GM08714 (cell line): ENCODE data around the gene RAB6A.

Source experiments
- H3K4me3 ChIP-seq: fragments of 200-500 bp; sonication (Bioruptor generic); 2 replicates; pipeline ENCODE4 v1.5.1; 2014; ENCODE audit warnings: mild to moderate bottlenecking, low read length, inconsistent platforms
- ZNF274 ChIP-seq: IDR thresholded peaks from 2 replicates; pipeline ENCODE4 v1.6.1; 2012; ENCODE audit warnings: mild to moderate bottlenecking, low read depth, low read length

Gene RAB6A

GRCh38 chr11:73647459-73648100, 113.3 kb downstream of the RAB6A start:
- H3K4me3 ChIP-seq = no peak overlapping the region
- no peak for TF ChIP-seq ZNF274

DNA sequence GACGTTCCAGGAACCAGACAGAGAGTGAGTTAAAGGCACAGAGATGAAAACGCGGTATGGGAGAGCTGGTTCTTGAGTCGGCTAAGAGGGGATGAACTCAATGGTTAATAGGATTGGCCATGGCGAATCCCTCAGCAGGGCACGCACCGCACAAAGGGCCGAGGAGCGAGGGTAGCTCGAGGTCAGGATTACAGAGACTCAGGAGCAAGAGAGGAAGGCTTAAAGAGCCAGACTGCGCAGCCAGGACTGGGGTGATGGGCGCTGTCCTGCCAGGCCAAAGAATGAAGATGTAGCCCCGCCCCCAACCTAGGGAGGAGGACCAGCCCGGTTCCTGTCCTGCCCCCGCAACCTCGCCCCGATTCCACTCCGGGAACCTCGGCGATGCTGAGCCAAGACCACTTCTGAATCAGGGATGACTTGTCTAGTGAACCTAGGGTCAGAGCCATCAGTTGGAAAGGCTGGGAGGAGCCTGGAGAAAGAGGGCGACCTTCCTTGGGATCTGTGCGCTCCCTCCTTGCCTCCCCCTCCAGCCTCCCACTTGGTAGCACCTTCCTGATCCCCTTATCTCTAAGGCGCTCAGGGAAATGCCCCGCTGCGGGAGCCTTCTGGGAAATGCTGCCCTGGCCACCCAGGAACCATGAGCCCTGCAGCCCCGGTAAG, 114.8 kb downstream of the RAB6A start, which contains the start of gene PLEKHB1:
TSS of gene PLEKHB1 (plus strand) at position 610 of the 660 bp plus-strand sequence. CDS start at position 638, 28 bp downstream.
- no peak within 1 kb of the TSS for H3K4me3 ChIP-seq
- no peak for TF ChIP-seq ZNF274

GRCh38 chr11:73645121-73645969, 115.5 kb downstream of the RAB6A start:
- TF ChIP-seq ZNF274 = no peak
- H3K4me3 ChIP-seq = no peak overlapping the region

- H3K4me3 ChIP-seq = no peak overlapping the region
- no peak for TF ChIP-seq ZNF274
These were observed 119.2 kb downstream of the RAB6A start for GRCh38 chr11:73641668-73642067.

DNA sequence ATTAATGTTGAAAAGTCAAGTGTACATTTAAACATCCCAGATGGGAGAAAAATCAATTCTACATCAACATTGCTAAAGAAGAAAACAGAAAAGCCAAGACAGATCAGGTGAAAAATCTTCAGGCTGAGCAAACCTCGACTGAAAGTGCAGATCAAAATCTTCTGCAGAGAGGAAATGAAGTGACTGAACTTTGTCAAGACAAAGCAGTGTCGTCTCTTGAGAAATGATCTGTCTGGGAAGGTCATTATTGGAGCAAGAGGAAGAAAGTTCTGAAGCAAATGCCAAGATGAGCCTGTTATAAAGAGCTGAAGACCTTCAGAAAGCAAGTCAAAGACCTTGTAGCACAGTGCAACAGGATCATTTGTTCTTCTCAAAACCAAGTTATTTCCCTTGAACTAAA, 120.3 kb downstream of the RAB6A start:
- H3K4me3 ChIP-seq = no peak overlapping the region
- TF ChIP-seq ZNF274 = no peak

GRCh38 chr11:73637012-73637411, 123.9 kb downstream of the RAB6A start:
- H3K4me3 ChIP-seq = no peak overlapping the region
- no peak for TF ChIP-seq ZNF274

- TF ChIP-seq ZNF274 = no peak
- H3K4me3 ChIP-seq = no peak overlapping the region
These were observed 124.6 kb downstream of the RAB6A start for GRCh38 chr11:73636249-73636648.

- no peak overlapping the region for H3K4me3 ChIP-seq
- no peak for TF ChIP-seq ZNF274
These were observed 125.2 kb downstream of the RAB6A start for GRCh38 chr11:73635721-73636120.

DNA sequence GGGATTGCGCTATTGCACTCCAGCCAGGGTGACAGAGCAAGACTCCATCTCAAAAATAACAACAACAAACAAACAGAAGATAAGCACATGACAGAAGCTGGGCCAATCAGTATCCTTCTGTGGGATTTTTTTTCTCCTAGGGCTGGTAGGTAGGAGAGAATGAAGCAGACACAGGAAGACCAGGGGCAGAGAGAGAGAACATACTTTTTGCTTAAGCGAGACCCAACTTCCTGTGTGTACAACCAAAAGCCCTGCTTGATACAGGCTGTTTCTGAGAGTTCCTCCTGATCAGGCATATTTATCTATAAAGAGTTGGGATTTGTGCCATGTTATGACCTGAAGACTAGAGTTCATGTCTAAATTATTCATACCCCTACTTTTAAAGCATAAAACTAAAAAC, 126.9 kb downstream of the RAB6A start:
- TF ChIP-seq ZNF274 = no peak
- no peak overlapping the region for H3K4me3 ChIP-seq

- H3K4me3 ChIP-seq = no peak overlapping the region
- no peak for TF ChIP-seq ZNF274
These were observed 127.9 kb downstream of the RAB6A start for GRCh38 chr11:73632996-73633395.

GRCh38 chr11:73629907-73630306, 131.0 kb downstream of the RAB6A start:
- no peak overlapping the region for H3K4me3 ChIP-seq
- no peak for TF ChIP-seq ZNF274

- TF ChIP-seq ZNF274 = no peak
- H3K4me3 ChIP-seq = no peak overlapping the region
These were observed 135.1 kb downstream of the RAB6A start for GRCh38 chr11:73625696-73626318.
